ENCODE results near the gene C2orf74. TPM values are rescaled to one million over a fixed set of nuclear protein-coding genes. Genes with fewer than 3 reads are reported as not detected.

The C2orf74 gene
- total RNA-seq, 1 experiment from 2014 or later = 8.0 TPM

DNA sequence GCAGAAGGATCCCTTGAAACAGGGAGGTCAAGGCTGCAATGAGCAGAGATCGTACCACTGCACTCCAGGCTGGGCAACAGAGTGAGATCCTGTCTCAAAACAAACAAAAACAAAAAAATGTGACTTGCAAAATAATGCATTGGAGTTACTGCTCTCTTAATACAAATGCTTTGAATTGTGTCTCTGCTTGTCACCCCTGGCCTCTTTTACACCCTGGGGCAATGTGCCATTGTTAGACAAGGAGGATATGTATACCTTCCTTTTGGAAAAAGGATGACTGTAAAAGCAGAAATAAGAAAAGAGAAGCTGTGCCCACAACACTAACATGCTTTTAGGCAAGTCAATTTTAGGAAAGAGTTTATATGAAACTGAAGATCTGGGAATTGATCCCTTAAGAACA is 20.8 kb upstream of the C2orf74 start:
- no peak overlapping the region for H2BK15ac ChIP-seq (ENCODE audit: low read depth, low read length)
- no peak overlapping the region for H4K91ac ChIP-seq (ENCODE audit: insufficient read length, low read depth, low read length)
- no peaks in the 10 kb centered on the region for H3K9me3 ChIP-seq (ENCODE audit: control insufficient read depth, low read depth, low read length)
- no peak overlapping the region for H2BK120ac ChIP-seq (ENCODE audit: low read depth, low read length, poor library complexity, severe bottlenecking)
- H2BK20ac ChIP-seq (ENCODE audit: low read depth, low read length, poor library complexity, severe bottlenecking) = no peak overlapping the region
- H3K18ac ChIP-seq (ENCODE audit: insufficient read length, low read depth, low read length) = no peak overlapping the region
- H2AFZ ChIP-seq (ENCODE audit: low read length) = no peak overlapping the region
- Mint-ChIP-seq H3K4me3 (no peak overlapping the region), H3K27ac (no peak overlapping the region), H3K36me3 (ENCODE audit: insufficient read depth in 1 of 3, low read depth in 3 of 3) (peaks cover 0 to 3% (median 0%) of the 10 kb centered on the region in 3 experiments; a peak in 1 of 7 replicates), H3K9me3 (peaks cover 2 to 3% of the 10 kb centered on the region in 2 experiments; a peak in 2 of 5 replicates), H3K4me1 (peaks cover 0 to 7% of the 10 kb centered on the region in 2 experiments; a peak in 1 of 4 replicates), H3K27me3 (ENCODE audit: low read depth) (peaks cover 2% of the 10 kb centered on the region; the same call in 1 of the 2 replicates)
- H3T11ph ChIP-seq (ENCODE audit: low read length) = no peak overlapping the region
- no peak overlapping the region for H3K27ac ChIP-seq (ENCODE audit: insufficient read length, low read depth, low read length)
- H3K56ac ChIP-seq (ENCODE audit: insufficient read length, low read depth, low read length) = no peak overlapping the region
- no peak overlapping the region for H4K8ac ChIP-seq (replicated peaks; ENCODE audit: insufficient read length, low read depth, low read length)
- H2BK12ac ChIP-seq (ENCODE audit: insufficient read length, low read depth, low read length) = no peak overlapping the region
- no peak overlapping the region for H3K4ac ChIP-seq (ENCODE audit: low read depth, low read length)
- no peaks in the 10 kb centered on the region for H4K20me1 ChIP-seq (ENCODE audit: control insufficient read depth, insufficient read depth, insufficient read length)
- no peak overlapping the region for H3K4me2 ChIP-seq (ENCODE audit: insufficient read depth, insufficient read length, low read length)
- TF ChIP-seq CTCF (conservative IDR thresholded peaks at IDR 0.05) = no peak
- no peak overlapping the region for H3K14ac ChIP-seq (ENCODE audit: insufficient read depth, low read length)
- H2BK5ac ChIP-seq (ENCODE audit: insufficient read length, low read length) = no peak overlapping the region
- no peak overlapping the region for H4K5ac ChIP-seq (ENCODE audit: insufficient read length, low read depth, low read length)
- 0 out of 2 replicates have a peak, but pooled peaks cover 1% of the 10 kb centered on the region for H3K79me2 ChIP-seq (ENCODE audit: insufficient read depth, low read length)
- no peak overlapping the region for H3K9ac ChIP-seq (ENCODE audit: extremely low read depth, insufficient read length, low read length)
- H3K27me3 ChIP-seq (ENCODE audit: insufficient read depth, low read length) = no peaks in the 10 kb centered on the region
- H3K79me1 ChIP-seq (ENCODE audit: insufficient read depth, low read depth, low read length, poor library complexity, severe bottlenecking) = no peaks in the 10 kb centered on the region
- no CpG with 5 or more reads among the region's 1 CpG for WGBS (ENCODE audit: extremely low coverage, insufficient read length, low lambda C conversion rate)
- no peaks in the 10 kb centered on the region for H3K23me2 ChIP-seq (ENCODE audit: insufficient read length, low read depth, low read length, poor library complexity, severe bottlenecking)
- H2AK5ac ChIP-seq (ENCODE audit: insufficient read length, low read length) = no peak overlapping the region
- H3K4me1 ChIP-seq (ENCODE audit: insufficient read depth, low read length) = no peaks in the 10 kb centered on the region
- no peak for DNase-seq
- H3K23ac ChIP-seq (ENCODE audit: insufficient read length, low read depth, low read length) = no peak overlapping the region

All from H9 (cell line).